Progenitor cell of endocrine pancreas (in vitro differentiated cells): Measurements from ENCODE around the gene ANKRD50. TPM values are rescaled to one million over a fixed set of nuclear protein-coding genes. Genes with fewer than 3 reads are reported as not detected.

Experiments
- DNase-seq: peaks from one replicate; pipeline ENCODE4 v3.0.0; 2021; ENCODE audit warnings: low spot score; ENCODE audit not compliant: unreplicated experiment
- H3K27ac Mint-ChIP-seq: 2 replicates; pipeline ENCODE4 v1.8.0; 2021; ENCODE audit warnings: mild to moderate bottlenecking, moderate library complexity, mixed read lengths
- H3K27me3 Mint-ChIP-seq: 2 replicates; pipeline ENCODE4 v1.8.0; 2021; ENCODE audit warnings: mixed read lengths
- H3K36me3 Mint-ChIP-seq: 2 replicates; pipeline ENCODE4 v1.8.0; 2022; ENCODE audit warnings: mixed read lengths; ENCODE audit not compliant: insufficient read depth
- H3K4me1 Mint-ChIP-seq: 2 replicates; pipeline ENCODE4 v1.8.0; 2021; ENCODE audit warnings: low read depth, mixed read lengths
- H3K4me3 Mint-ChIP-seq: 2 replicates; pipeline ENCODE4 v1.8.0; 2021; ENCODE audit warnings: low read depth, mild to moderate bottlenecking, moderate library complexity, mixed read lengths
- H3K9me3 Mint-ChIP-seq: 2 replicates; pipeline ENCODE4 v1.8.0; 2021; ENCODE audit warnings: low read depth, mixed read lengths
- CTCF ChIP-seq: fragments of 200-600 bp; sonication (generic); IDR thresholded peaks from one replicate; pipeline ENCODE4 v1.5.0; 2021; ENCODE audit warnings: antibody characterized with exemption, mild to moderate bottlenecking; ENCODE audit not compliant: unreplicated experiment
- total RNA-seq: library from RNA; stranded (reverse); gene quantifications from 2 replicates; pipeline ENCODE4 v1.2.1, GENCODE V29; 2021

The ANKRD50 gene
- total RNA-seq, 1 donor from 2014 or later = 28.0 TPM

- Mint-ChIP-seq H3K27ac (no peak overlapping the region), H3K36me3 (peaks cover 44% of the 10 kb centered on the region), H3K4me1 (peaks cover 4% of the 10 kb centered on the region), H3K4me3 (no peak overlapping the region), H3K9me3 (peaks cover 25% of the 10 kb centered on the region), H3K27me3 (no peaks in the 10 kb centered on the region)
- no peak for TF ChIP-seq CTCF
- DNase-seq = no peak
Observed at GRCh38 chr4:124694946-124695598, 17.5 kb downstream of the ANKRD50 start.

- Mint-ChIP-seq H3K36me3 (peaks cover 45% of the 10 kb centered on the region), H3K9me3 (peaks cover 21% of the 10 kb centered on the region), H3K27me3 (no peaks in the 10 kb centered on the region), H3K4me3 (no peak overlapping the region), H3K27ac (peak overlapping the region; percentile 15), H3K4me1 (peaks cover 4% of the 10 kb centered on the region)
- DNase-seq = no peak
- no peak for TF ChIP-seq CTCF
Observed at GRCh38 chr4:124694306-124694705, 18.2 kb downstream of the ANKRD50 start.

- no peak for DNase-seq
- Mint-ChIP-seq H3K27me3 (no peaks in the 10 kb centered on the region), H3K4me3 (no peak overlapping the region), H3K9me3 (peaks cover 15% of the 10 kb centered on the region), H3K36me3 (peaks cover 39% of the 10 kb centered on the region), H3K4me1 (peaks cover 3% of the 10 kb centered on the region), H3K27ac (peak overlapping the region; percentile 8)
- TF ChIP-seq CTCF = no peak
Observed at GRCh38 chr4:124691801-124692200, 20.7 kb downstream of the ANKRD50 start.

- peak overlapping the region; percentile 88 for H3K27ac Mint-ChIP-seq
Observed at GRCh38 chr4:124686279-124686678, 26.3 kb downstream of the ANKRD50 start.

GRCh38 chr4:124685851-124686250 is 26.7 kb downstream of the ANKRD50 start:
- no peak for TF ChIP-seq CTCF
- Mint-ChIP-seq H3K27me3 (no peaks in the 10 kb centered on the region), H3K9me3 (peaks cover 10% of the 10 kb centered on the region), H3K4me3 (no peak overlapping the region), H3K4me1 (peaks cover 9% of the 10 kb centered on the region), H3K27ac (no peak overlapping the region), H3K36me3 (peaks cover 23% of the 10 kb centered on the region)
- no peak for DNase-seq

More at GRCh38 chr4:124686279-124686678, 26.3 kb downstream of the ANKRD50 start:
- peaks cover 25% of the 10 kb centered on the region for H3K36me3 Mint-ChIP-seq
- H3K9me3 Mint-ChIP-seq = peaks cover 10% of the 10 kb centered on the region
- no peak overlapping the region for H3K4me3 Mint-ChIP-seq
- no peak for DNase-seq
- H3K4me1 Mint-ChIP-seq = peaks cover 9% of the 10 kb centered on the region
- no peak for TF ChIP-seq CTCF
- no peaks in the 10 kb centered on the region for H3K27me3 Mint-ChIP-seq
